Measurements from ENCODE around the gene FERMT1.
"Not testable (repeated sequence)": the region's sequence is repeated elsewhere in the genome, so short reads cannot be mapped to it uniquely, and the experiment has no call there.

The FERMT1 gene

DNA sequence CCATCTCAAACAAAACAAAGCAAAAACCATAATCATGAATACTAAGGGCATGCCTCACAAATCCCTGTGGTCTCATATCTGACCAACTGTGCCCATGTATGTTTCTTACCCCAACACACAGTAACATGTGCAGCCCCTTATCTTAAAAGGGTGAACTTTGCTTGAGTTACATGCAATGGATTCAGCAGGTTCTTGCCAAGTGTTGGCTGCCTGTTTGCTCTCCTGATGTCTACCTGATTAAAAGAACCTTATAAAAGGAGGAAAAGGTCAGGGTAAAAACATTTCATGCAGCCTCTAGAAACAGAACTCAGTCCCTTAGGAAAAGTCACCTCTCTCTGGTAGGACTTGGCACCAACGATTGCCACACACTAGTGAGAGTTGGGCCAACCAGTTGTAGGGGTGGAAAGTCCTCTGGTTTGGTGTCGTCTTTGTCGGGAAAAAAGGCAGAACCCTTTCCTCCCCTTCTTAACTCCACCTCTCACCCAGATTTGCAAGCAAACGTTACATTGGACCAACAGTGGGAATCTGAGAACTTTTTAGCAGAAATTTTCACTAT lies 55.0 kb downstream of the FERMT1 start:
- DNase-seq = no peak

DNA sequence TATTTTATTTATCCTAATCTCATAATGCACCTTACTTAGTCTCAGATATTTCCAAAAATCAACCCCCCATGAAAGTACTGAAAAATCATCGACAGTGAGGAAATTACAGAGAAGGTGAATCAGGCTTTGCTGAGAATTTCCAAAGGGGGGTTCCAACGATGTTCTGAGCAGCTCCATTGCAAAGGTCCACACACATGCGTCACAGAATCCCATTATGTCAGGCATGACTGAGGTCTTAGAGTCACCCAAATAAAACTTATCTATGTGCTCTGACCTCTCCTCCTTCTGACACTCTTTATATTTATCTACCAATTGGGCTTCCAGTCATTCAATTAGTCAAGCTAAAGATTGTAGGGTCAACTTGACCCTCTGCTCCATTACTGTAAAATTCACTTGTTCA lies 56.2 kb downstream of the FERMT1 start:
- DNase-seq = no peak

DNA sequence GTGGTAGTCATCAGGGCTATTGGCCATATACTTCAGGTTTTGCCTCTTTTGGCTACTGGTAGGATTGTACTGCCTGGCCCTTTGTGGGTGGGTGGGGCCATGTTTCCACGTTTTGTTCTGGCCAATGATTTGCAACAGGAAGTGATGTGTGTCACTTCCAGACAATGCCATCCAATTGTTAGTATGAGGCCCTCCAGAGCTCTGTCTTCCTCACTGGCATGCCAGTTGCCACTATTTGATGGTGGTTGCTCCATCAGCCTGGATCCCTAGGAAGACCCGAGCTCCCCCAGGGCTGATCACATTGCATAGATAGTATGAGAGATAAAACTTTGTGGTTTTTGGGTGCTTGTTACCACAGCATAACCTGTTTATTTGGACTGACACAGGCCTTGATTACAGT lies 61.3 kb downstream of the FERMT1 start:
- no peak for DNase-seq

DNA sequence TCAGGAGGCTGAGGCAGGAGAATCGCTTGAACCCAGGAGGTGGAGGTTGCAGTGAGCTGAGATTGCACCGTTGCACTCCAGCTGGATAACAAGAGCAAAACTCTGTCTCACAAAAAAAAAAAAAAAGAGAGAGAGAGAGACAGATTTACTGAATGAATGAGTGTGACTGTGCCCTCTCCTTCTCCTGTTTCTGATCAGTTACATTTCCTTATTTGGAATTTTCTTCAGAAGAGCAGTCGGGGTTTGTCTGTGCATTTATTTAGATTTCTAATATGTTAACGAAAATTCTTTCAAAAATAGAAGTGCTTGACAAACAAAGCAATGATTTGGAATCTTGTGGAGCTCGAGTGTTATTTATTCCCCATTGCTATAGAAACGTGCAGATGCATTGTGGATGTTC lies 62.6 kb downstream of the FERMT1 start:
- no peak for DNase-seq

DNA sequence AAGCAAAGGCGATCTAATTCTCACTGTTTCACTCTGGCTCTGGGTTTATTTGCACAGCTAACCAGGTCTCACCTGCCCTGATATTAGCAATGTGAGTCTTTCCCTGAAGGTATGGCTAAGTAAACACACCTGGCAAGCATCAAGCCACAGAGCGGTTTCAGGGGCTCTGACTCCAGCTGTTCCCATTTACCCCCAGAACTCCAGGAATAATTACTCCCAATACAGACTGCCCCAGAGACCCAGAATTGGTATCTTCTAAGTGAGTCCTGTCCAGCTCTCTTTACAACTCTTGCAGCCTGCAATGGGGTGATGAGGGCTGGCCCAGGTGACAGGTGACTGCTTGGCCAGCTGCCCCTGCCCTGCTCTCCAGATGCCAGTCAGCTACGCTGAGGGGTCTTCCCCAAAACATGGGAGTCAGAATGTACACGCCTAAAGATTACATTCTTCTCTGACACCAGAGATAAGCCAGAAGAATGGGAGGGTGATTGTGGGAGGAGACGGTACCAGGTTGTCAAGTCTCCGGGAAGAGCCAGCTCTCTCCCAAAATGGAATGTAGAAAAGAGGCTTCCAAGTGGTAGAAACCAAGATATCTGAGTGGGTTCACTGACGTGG lies 64.0 kb downstream of the FERMT1 start:
- DNase-seq = no peak

DNA sequence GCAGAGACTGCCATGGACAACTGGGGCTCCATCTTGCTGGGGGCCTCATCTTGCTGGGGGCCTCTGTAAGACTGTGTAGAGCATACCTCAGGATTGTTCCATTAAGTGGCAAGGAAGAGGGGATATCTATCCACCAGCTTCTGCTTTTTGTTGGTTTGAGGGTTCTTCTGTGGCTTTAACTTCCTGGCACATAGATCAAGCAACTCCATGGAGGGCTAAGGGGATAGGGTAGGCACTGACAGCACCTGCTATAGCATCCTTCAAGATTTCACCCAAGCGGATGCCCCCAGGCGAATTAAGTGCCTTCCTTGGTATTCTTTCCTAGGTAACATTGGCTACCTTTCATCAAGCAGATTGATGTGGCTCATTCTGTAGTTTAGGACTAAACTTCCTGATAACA lies 65.1 kb downstream of the FERMT1 start:
- no peak for DNase-seq

DNA sequence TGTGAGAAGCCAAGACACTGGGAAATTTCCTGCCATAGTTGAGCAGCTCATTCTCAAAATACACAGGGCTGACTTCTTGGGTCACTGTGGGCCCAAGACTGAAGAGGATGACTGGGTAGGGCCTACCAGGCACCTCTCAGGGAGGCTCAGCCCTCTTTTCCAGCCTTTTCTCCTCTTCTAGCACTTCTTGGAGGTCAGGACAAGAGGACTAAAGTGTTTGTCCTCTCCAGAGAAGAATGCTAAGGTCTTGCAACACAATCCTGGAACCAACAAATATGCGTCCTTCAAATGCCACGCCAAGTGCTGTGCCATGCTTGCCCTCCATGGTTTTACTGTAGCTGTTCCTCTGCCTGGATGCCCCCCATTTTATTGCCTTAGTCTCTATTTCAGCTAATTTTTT lies 65.7 kb downstream of the FERMT1 start:
- no peak for DNase-seq

DNA sequence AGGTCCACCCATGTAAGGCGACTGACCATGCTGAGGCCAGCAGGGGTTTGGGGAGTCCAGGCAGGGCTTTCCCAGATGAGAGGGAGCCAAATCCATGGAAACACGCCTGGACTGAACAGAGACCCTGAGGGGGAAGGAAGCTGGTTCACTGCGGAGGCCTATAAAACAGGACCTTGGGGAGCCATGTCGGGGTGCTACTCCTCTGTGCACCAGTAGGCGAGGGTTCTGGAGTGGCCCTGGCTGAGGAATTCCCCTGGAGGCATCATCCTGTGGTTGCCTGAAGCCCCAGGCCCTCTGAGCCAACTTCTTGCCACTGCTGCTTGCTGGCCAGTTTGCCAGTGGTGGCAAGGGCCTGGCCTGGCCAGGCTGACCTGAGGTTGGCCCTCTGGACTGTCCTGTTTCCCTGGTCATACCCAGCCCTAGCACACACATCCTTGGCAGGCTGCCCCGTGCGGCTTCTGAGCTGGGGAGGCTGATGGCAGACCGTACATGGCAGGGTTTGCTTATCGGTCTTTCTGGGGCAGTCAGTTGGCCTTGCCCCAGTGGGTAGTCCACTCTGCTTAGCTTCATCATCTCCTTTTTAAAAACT lies 66.8 kb downstream of the FERMT1 start:
- no peak for DNase-seq

DNA sequence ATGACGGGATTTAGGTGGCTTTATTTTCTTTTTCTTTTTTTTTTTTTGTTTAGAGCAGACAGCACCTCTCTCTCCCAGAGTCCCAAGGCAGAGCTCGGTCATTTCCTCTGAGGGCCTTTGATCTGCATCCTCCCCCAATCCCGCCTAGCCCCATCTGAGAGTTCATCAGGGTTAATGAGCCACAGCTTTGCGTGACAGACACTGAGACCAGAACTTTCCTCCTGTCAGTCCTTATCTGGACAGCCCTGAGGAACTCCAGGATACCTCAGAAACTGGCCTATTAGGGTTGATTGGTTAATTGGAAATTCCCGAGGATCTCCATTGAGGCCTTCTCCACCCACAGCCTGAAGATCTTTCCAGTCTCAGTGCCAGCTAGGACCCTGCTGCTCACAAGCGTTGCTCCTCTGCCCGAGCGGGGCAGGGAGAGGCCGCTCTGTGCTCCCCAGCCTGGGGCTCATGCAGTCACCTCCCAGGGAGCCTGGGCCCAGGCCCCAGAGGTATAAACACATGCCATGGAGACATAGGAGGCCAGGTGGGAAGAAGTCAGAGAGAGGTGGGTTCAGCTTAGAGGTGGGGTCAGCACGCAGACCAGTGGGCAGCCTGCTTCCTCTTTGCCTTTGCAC lies 67.6 kb downstream of the FERMT1 start:
- DNase-seq = no peak

DNA sequence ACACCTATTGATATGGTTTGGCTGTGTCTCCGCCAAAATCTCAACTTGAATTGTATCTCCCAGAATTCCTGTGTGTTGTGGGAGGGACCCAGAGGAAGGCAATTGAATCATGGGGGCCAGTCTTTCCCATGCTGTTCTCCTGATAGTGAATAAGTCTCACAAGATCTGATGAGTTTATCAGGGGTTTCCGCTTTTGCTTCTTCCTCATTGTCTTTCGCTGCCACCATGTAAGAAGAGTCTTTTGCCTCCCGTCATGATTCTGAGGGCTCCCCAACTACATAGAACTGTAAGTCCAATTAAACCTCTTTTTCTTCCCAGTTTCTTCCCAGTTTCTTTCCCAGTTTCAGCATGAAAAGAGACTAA lies 68.2 kb downstream of the FERMT1 start:
- not testable (repeated sequence) for DNase-seq

DNA sequence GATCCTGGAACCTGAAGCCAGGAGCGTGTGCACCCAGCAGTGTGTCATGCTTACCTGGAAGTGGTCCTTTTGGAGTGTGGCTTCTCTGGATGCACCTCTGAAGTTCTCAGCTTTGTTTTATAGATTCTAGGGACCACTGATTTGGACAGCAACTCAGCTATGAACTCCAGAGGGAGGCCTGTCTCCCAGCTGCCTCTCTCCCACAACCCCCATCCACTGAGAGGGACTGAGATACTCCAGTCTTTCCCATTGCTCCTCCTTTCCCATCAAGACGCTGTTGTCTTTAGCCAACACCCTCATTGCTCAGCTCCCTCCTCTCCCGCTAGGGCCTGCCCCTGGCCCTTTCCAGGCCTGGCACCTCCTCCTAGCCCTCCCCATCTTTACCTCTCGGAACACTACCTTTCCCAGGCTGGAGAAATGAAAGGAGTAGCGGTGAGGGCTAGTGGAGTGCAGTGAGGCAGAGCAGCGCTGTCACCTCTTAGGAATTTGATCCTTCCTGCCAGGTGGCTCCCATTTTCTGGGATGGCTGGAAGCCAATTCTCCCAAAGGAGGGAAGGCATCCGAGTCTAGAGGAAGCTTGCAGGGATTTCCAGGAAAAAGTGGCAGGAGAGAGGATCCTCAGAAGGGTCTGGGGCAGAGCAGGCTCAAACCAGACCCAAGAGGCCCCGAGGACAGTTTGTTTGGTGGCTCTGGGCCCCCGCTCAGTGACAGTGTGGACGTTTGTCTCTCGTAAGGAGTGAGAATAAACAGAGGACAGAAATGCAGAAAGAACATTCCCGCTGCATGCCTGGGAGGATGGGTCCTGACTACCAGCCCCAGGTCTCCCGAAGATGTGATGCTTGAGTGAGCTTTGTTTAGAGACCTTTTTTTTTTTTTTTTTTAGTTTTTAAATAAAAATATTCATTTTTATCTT lies 68.8 kb downstream of the FERMT1 start, which contains the start of gene LRRN4:
TSS of gene LRRN4 (minus strand) at position 285 of the 913 bp plus-strand sequence. CDS start 1,261 bp downstream, outside the sequence.
- DNase-seq = no peak

DNA sequence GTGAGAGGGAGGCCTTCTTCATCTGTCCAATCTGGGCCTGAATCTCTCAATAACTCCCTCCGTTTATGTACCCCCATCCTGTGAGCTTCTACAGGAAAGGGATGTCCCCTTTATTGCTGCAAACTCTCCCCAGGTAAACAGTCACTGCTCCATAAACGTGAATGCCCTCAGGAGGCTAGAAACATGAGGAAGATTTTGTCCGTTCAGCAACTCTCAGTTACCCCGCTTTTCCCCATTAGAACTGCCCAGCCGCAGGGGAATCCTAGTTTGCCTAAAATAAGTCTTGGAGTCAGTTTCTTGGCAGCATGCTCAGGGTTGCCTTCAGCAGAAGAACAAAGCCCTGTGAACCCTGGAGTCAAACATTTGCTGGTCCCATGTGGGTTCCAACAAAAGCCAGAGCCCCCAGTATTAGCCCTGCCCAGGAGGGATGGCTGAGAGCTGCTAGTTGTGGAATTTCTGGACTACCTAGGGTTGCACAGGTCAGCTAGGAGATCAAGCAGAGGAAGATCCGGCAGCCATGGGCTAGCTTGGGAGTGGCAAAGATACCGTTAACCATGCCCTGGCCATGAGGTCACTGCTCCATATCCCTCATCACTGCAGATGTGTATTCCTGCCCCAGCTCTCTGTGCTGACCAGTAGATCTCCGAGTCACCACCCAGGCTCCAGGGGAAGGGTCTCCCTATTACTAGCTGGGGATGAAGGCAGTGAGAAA lies 69.6 kb downstream of the FERMT1 start:
- DNase-seq = no peak

DNA sequence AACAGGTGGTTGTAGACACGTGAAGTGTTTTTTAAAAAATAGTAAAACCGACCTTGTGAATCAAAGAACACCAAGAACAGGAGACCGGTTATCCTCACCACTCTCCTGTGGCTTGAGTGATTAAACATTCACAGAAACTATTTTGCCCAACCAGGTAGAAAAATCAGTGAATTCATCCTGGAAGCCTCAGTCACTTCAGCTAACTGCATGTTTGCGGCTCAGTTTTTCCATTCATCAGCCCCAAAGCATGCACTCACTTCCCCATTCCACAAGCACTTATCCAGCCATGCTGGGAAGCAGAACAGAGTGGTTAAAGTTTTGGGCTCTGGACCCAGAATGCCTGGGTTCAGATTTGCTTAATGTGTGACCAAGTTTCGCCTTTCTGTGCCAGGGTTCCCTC lies 71.3 kb downstream of the FERMT1 start:
- no peak for DNase-seq

DNA sequence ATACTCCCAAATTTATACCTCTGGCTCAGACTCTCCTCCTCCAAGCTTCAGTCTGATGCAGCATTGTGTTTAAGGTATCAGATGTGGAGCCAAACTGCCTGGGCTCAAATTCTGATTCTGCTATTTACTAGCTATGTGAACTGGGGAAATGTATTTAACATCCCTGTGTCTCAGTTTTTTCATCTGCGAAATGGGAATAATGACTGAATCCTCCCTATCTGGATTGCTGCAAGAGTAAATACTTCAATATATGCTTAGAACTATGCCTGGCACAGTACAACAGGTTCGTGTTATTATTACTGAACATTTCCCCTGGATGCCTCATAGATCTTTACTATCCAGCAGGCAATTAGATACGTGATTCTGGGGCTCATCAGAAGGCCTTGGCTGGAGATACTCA lies 74.4 kb downstream of the FERMT1 start:
- no peak for DNase-seq

DNA sequence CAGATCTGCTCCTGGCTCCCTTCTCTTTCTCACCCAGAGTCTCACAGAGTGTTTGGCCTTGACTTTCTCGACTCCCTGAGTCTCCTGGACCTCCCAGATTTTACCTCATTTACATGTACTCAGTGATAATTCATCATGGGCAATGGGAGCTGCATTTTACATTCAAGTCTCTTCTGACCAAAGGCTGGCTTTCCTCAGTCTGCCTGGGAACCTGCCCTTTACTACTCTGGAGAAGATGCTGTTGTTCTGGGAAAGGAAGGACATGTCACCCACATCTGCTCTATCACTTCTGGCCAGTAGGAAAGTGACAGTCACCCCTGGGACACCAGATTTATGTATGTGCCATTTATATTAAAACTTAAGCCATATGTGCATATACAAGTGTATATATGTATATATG lies 76.4 kb downstream of the FERMT1 start:
- no peak for DNase-seq

DNA sequence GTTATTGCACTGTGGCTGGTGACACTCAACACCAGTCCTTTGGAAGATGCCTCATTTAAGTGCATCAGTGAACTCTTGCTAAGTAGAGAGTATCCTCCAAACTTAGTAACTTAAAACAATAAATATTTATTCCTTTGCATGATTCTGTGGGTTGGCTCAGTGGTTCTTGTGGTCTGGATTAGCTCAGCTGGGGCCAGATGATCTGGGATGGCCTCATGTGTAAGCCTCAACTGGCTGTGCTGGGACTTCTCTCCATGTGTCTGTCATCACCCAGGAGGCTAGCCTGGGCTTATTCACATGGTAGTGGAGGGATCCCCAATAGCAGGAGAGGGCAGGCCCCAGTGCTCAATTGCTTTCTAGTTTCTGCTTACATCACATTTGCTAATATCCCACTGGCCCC lies 77.3 kb downstream of the FERMT1 start:
- DNase-seq = no peak

DNA sequence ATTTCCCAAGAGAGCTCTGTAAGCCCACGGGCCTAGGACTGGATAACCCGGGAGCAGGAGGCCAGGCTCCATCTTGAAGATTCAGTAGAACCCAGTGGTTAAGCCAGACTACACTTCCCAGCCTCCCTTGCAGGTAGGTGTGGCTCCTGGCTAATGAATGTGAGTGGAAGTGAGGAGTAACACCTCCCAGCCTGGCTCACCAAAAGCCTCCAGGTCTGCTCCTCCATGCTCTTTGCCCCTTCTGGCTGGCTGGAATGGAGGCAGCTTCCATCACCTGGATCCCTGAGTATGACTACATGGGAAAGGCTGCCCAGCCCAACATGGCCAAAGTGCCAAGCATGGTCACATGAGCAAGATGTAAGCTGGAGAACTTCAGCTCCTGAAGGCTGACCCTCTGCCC lies 78.7 kb downstream of the FERMT1 start:
- DNase-seq = no peak

DNA sequence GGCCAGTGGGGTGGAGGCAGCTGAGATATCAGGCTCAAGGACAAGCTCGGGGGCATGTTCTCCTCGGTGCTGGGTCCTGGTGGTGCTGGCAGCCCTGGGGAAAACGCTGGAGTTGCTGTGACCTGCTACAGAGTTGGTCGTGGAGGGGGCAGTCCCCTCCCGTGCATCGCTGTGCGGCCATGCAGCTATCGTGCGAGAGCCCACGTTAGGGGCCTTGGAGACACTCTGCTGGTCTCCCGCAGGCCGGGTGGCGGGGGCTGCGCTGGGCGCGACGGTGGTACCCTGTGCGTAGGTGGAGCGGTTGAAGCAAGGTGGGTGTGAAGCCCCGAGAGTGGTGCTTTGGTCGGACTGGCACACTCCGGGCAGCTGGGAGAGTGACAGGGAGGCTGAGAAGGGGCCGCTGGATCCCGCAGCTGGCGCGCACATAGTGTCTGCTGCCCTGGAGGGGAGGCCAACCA lies 81.0 kb downstream of the FERMT1 start:
- no peak for DNase-seq

DNA sequence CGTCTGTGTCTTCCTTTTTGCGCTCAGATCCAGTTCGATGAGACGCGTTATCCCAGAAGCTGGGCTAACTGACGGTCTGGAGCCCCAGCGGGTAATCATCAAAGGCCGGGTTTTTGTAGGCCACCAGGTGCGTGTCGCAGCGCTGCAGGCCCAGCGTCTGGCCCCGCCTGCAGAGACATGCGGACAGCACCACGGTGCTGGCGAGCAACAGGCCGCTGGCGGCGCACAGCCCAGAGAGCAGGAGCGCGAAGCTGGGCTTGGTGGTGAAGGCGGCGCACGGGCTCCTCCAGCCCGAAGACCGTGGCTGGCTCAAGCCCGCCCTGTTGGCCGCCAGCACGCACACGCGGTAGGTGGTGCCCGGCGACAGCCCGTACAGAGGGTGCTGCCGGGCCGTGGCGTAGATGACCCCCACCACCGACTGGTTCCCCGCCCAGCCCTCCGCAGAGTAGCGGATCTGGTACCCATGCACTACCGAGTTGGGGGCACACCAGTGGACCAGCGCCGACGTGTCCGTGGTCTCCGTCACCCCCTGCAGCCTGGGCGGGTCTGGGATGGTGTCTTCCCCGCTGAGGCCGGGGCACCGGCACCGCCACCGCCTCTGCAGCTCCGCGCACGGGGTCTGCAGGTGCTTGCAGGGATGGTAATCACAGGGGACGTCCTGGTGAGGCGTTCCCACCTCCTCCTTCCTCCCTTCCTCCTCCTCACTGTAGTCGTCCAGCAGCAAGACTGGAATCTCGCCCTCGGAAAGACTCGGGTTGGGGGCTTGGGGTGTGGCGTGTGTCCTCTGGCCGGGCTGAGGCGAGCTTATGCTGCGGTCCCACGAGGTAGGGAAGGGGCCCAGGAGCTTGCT lies 81.6 kb downstream of the FERMT1 start:
- no peak for DNase-seq

DNA sequence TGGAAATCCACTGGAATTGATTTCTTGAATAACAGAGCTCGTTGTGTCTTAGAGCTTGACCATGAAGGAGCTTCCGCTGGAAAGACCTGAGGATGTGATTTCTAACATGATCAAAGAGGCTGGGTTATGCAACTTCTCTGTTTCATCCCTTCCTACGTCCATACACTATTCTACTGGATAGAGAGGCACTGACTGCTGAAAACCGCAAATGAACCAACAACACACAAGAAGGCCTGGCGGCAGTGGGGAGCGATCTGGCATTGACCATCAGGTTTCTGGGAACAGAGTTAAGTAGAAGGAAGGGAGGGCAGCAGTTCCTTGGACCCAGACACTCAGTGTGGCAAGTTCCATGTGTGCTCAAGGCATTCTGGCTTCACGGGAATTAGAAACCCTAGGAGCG lies 82.3 kb downstream of the FERMT1 start:
- no peak for DNase-seq

DNA sequence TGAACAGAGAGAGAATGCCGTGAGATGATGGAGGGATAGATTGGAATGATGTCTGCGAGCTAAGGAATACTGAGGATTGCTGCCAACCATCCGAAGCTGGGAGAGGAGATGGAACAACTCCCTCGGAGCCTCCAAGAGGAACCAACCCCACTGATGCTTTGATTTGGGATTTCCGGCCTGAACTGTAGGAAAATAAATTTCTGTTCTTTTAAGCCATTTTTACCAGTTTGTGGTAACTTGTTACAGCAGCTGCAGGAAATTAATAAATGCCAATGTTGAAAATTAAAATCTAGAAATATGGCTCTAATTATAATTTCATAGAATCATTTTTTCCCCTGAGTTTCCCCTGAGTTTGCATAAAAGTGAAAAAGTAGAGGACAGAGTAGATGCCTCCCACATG lies 83.1 kb downstream of the FERMT1 start:
- DNase-seq = no peak

DNA sequence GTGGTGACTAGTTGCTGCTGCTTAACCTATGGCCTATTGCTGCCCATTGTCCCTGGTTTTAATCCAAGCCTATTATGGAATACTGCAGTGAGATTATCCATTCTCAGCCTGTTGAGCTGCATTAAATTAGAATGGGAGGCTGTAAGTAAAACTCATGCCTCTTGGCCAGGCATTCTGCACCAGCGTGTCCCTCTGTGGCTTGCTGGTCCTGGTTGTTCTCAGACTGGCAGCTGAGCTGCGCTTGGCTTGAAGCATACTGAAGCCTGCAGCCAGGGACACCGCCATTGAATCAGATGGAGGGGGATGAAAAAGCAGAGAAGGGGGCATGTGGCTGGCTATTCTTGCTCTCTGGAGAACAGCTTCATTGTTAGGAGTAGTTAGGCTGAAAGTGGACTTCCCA lies 84.6 kb downstream of the FERMT1 start:
- DNase-seq = no peak
